Iris pigment epithelial cell (primary cell): ENCODE measurements around the gene TBC1D10B.
"Not testable (repeated sequence)": the region's sequence is repeated elsewhere in the genome, so short reads cannot be mapped to it uniquely, and the experiment has no call there.

Experiments used
- DNase-seq: peaks from one replicate; pipeline ENCODE4 v3.0.0-alpha.2; 2011; ENCODE audit warnings: low read depth

Gene TBC1D10B

GRCh38 chr16:30324220-30324619, 46.1 kb downstream of the TBC1D10B start:
- DNase-seq, result not testable (repeated sequence)

GRCh38 chr16:30318647-30319046, 51.6 kb downstream of the TBC1D10B start:
- not testable (repeated sequence) for DNase-seq

GRCh38 chr16:30310937-30311336, 59.4 kb downstream of the TBC1D10B start:
- not testable (repeated sequence) for DNase-seq

- not testable (repeated sequence) for DNase-seq
Measured at GRCh38 chr16:30309255-30309654, 61.0 kb downstream of the TBC1D10B start.
